Upper lobe of left lung (tissue), 6 donors: ENCODE results near the gene MTERF2. TPM values are rescaled to one million over a fixed set of nuclear protein-coding genes. Genes with fewer than 3 reads are reported as not detected.

Experiments used
- ATAC-seq, 2 donors: fragments of 200-7000 bp; cut with Tn5 transposase; one replicate each; pipeline ENCODE4 v1.9.1; 2022; ENCODE audit warnings: mild to moderate bottlenecking in 2 of 2, moderate library complexity in 2 of 2; ENCODE audit not compliant: low FRiP score in 2 of 2
- DNase-seq, 2 donors: peaks; one replicate each; pipeline ENCODE4 v3.0.0-alpha.2; 2019 to 2020
- H3K27ac ChIP-seq, 4 donors: fragments of 200-600 bp; sonication (generic); one replicate each; pipeline ENCODE4 v1.5.1; 2016 to 2019
- H3K27me3 ChIP-seq, 4 donors: fragments of 200-600 bp; sonication (generic); one replicate each; pipeline ENCODE4 v1.5.1; 2017 to 2019
- H3K36me3 ChIP-seq, 4 donors: fragments of 200-600 bp; sonication (generic); one replicate each; pipeline ENCODE4 v1.5.1; 2016 to 2019
- H3K4me1 ChIP-seq, 4 donors: fragments of 200-600 bp; sonication (generic); one replicate each; pipeline ENCODE4 v1.5.1; 2018 to 2019
- H3K4me3 ChIP-seq, 4 donors: fragments of 200-600 bp; sonication (generic); one replicate each; pipeline ENCODE4 v1.5.1; 2017 to 2019; ENCODE audit warnings: mild to moderate bottlenecking in 2 of 4, moderate library complexity in 1 of 4
- H3K9me3 ChIP-seq, 4 donors: fragments of 200-600 bp; sonication (generic); one replicate each; pipeline ENCODE4 v1.5.1; 2018 to 2019
- CTCF ChIP-seq, 6 experiments: fragments of 450-650 bp in 4 of 6; fragments of 200-600 bp in 2 of 6; sonication (generic) in 2 of 6; IDR thresholded peaks; one replicate each; pipeline ENCODE4 v1.5.1; 2016 to 2019; ENCODE audit warnings: antibody characterized with exemption in 6 of 6
- EP300 ChIP-seq, 4 donors: sonication (generic); formaldehyde crosslinking; IDR thresholded peaks; one replicate each; pipeline ENCODE4 v1.5.1; 2017; ENCODE audit warnings: antibody characterized with exemption in 4 of 4, control low read depth in 2 of 4
- POLR2A ChIP-seq, 4 donors: fragments of 450-650 bp; IDR thresholded peaks; one replicate each; pipeline ENCODE4 v1.5.1; 2016 to 2017; ENCODE audit warnings: antibody characterized with exemption in 4 of 4, mild to moderate bottlenecking in 2 of 4
- POLR2AphosphoS5 ChIP-seq, 2 donors: sonication (generic); formaldehyde crosslinking; IDR thresholded peaks; one replicate each; pipeline ENCODE4 v1.5.1; 2017; ENCODE audit warnings: antibody characterized with exemption in 2 of 2
- WGBS, 2 donors: methylation state at CpG; one replicate each; pipeline ENCODE4 v1.1.5; 2017 to 2018; 5-methylcytosine and 5-hydroxymethylcytosine counted together
- total RNA-seq, 6 donors: library from RNA; depleted of rRNA in 4 of 6; stranded (reverse); fragments of >200 nt in 4 of 6; gene quantifications; one replicate each; pipeline versions ENCODE4 v1.1.0 to v1.2.1, GENCODE V29; 2016 to 2021
- donor health status: DM: no; HTN: no; CAD: no; lungs with moderate emphysema.
- donor health status: DM: no; HTN: yes; CAD: no; lungs with severe emphysema.

Gene MTERF2
- total RNA-seq, 6 donors from 2014 or later = 6.4 to 34.8 (median 13.6) TPM

GRCh38 chr12:106974511-106974910, 12.4 kb downstream of the MTERF2 start:
- H3K27me3 ChIP-seq = no peaks in the 10 kb centered on the region
- peaks cover 3 to 22% (median 5%) of the 10 kb centered on the region in 4 donors for H3K36me3 ChIP-seq
- DNase-seq (no peak), ATAC-seq (no peak)
- H3K27ac ChIP-seq = no peak overlapping the region
- TF ChIP-seq CTCF (IDR thresholded peaks at IDR 0.05) (no peak), POLR2AphosphoS5 (IDR thresholded peaks at IDR 0.05) (no peak), POLR2A (IDR thresholded peaks at IDR 0.05) (no peak), EP300 (IDR thresholded peaks at IDR 0.05) (no peak)
- H3K9me3 ChIP-seq = no peaks in the 10 kb centered on the region
- H3K4me3 ChIP-seq = no peak overlapping the region
- peaks cover 3 to 24% (median 17%) of the 10 kb centered on the region in 4 donors for H3K4me1 ChIP-seq
- WGBS, 2 donors = 60 to 77% methylated on average over 3 of the region's 3 CpGs

- Histone ChIP-seq H3K27me3 (no peaks in the 10 kb centered on the region), H3K27ac (no peak overlapping the region), H3K36me3 (peaks cover 3 to 21% (median 7%) of the 10 kb centered on the region in 4 donors), H3K4me1 (peaks cover 3 to 24% (median 15%) of the 10 kb centered on the region in 4 donors), H3K4me3 (no peak overlapping the region), H3K9me3 (no peaks in the 10 kb centered on the region)
- no peak for TF ChIP-seq POLR2A (IDR thresholded peaks at IDR 0.05)
- no peak for TF ChIP-seq CTCF (IDR thresholded peaks at IDR 0.05)
- TF ChIP-seq EP300 (IDR thresholded peaks at IDR 0.05) = no peak
- TF ChIP-seq POLR2AphosphoS5 (IDR thresholded peaks at IDR 0.05) = no peak
- DNase-seq (no peak), ATAC-seq (no peak)
Measured at GRCh38 chr12:106973545-106973944, 13.4 kb downstream of the MTERF2 start.

GRCh38 chr12:106971065-106971464, 15.9 kb downstream of the MTERF2 start:
- Histone ChIP-seq H3K4me1 (peaks cover 0 to 15% (median 8%) of the 10 kb centered on the region in 4 donors), H3K4me3 (no peak overlapping the region), H3K36me3 (peaks cover 3 to 38% (median 14%) of the 10 kb centered on the region in 4 donors), H3K27ac (no peak overlapping the region), H3K9me3 (no peaks in the 10 kb centered on the region), H3K27me3 (no peaks in the 10 kb centered on the region)
- TF ChIP-seq POLR2AphosphoS5 (IDR thresholded peaks at IDR 0.05) (no peak), EP300 (IDR thresholded peaks at IDR 0.05) (no peak), POLR2A (IDR thresholded peaks at IDR 0.05) (no peak), CTCF (IDR thresholded peaks at IDR 0.05) (no peak)
- DNase-seq = no peak
- 84 to 90% methylated on average over 2 of the region's 2 CpGs for WGBS, 2 donors
- no peak for ATAC-seq

- H3K27ac ChIP-seq = no peak overlapping the region
- H3K27me3 ChIP-seq = no peaks in the 10 kb centered on the region
- H3K36me3 ChIP-seq = peaks cover 0 to 22% (median 10%) of the 10 kb centered on the region in 4 donors
- no peaks in the 10 kb centered on the region for H3K9me3 ChIP-seq
- no peak overlapping the region for H3K4me3 ChIP-seq
- 81 to 85% methylated on average over 2 of the region's 2 CpGs for WGBS, 2 donors
- no peaks in the 10 kb centered on the region for H3K4me1 ChIP-seq
- DNase-seq = no peak
- TF ChIP-seq POLR2AphosphoS5 (IDR thresholded peaks at IDR 0.05) (no peak), POLR2A (IDR thresholded peaks at IDR 0.05) (no peak), CTCF (IDR thresholded peaks at IDR 0.05) (no peak), EP300 (IDR thresholded peaks at IDR 0.05) (no peak)
- no peak for ATAC-seq
Measured at GRCh38 chr12:106964526-106964925, 22.4 kb downstream of the MTERF2 start.

GRCh38 chr12:106962286-106962685, 24.7 kb downstream of the MTERF2 start:
- WGBS, 2 donors = 90 to 95% methylated on average over 3 of the region's 3 CpGs
- peaks cover 0 to 12% (median 3%) of the 10 kb centered on the region in 4 donors for H3K36me3 ChIP-seq

More at GRCh38 chr12:106962286-106962685, 24.7 kb downstream of the MTERF2 start:
- TF ChIP-seq POLR2A (IDR thresholded peaks at IDR 0.05) (no peak), CTCF (IDR thresholded peaks at IDR 0.05) (no peak), POLR2AphosphoS5 (IDR thresholded peaks at IDR 0.05) (no peak), EP300 (IDR thresholded peaks at IDR 0.05) (no peak)
- no peak overlapping the region for H3K4me3 ChIP-seq
- DNase-seq (no peak), ATAC-seq (no peak)
- no peaks in the 10 kb centered on the region for H3K9me3 ChIP-seq
- H3K4me1 ChIP-seq = peaks cover 10 to 16% (median 12%) of the 10 kb centered on the region in 4 donors
- no peak overlapping the region for H3K27ac ChIP-seq
- H3K27me3 ChIP-seq = no peaks in the 10 kb centered on the region
